Smooth muscle cell (in vitro differentiated cells): ENCODE data around the gene PHYKPL. TPM values are rescaled to one million over a fixed set of nuclear protein-coding genes. Genes with fewer than 3 reads are reported as not detected.

Experiments
- DNase-seq: peaks from one replicate; lab custom pipeline; 2025; ENCODE audit not compliant: unreplicated experiment; lab: John Stamatoyannopoulos, UW
- H2AFZ ChIP-seq: fragments of 200-600 bp; sonication (generic); 2 replicates; pipeline ENCODE4 v1.6.0; 2016; ENCODE audit warnings: antibody characterized with exemption, low read depth, mild to moderate bottlenecking
- H3F3A ChIP-seq: fragments of 200-600 bp; sonication (generic); 2 replicates; pipeline ENCODE4 v1.6.0; 2017; ENCODE audit warnings: antibody characterized with exemption, low read depth
- H3K27ac ChIP-seq: fragments of 200-600 bp; sonication (generic); 2 replicates; pipeline ENCODE4 v1.5.1; 2016; ENCODE audit warnings: low read depth, mild to moderate bottlenecking
- H3K27me3 ChIP-seq: fragments of 200-600 bp; sonication (generic); 2 replicates; pipeline ENCODE4 v1.6.1; 2016; ENCODE audit warnings: low read depth, mild to moderate bottlenecking
- H3K36me3 ChIP-seq: fragments of 200-600 bp; sonication (generic); 2 replicates; pipeline ENCODE4 v1.5.1; 2016; ENCODE audit warnings: low read depth
- H3K4me1 ChIP-seq: fragments of 200-600 bp; sonication (generic); 2 replicates; pipeline ENCODE4 v1.5.1; 2016; ENCODE audit warnings: low read depth
- H3K4me2 ChIP-seq: fragments of 200-600 bp; sonication (generic); 2 replicates; pipeline ENCODE4 v1.6.0; 2016; ENCODE audit warnings: mild to moderate bottlenecking
- H3K4me3 ChIP-seq: fragments of 200-600 bp; sonication (generic); 2 replicates; pipeline ENCODE4 v1.5.1; 2016; ENCODE audit warnings: mild to moderate bottlenecking
- H3K79me2 ChIP-seq: fragments of 200-600 bp; sonication (generic); 2 replicates; pipeline ENCODE4 v1.6.0; 2016; ENCODE audit warnings: low read depth, mild to moderate bottlenecking
- H3K9ac ChIP-seq: fragments of 200-600 bp; sonication (generic); 2 replicates; pipeline ENCODE4 v1.6.0; 2016; ENCODE audit warnings: low read depth
- H3K9me3 ChIP-seq: fragments of 200-600 bp; sonication (generic); replicated peaks from 2 replicates; pipeline ENCODE4 v1.5.1; 2016; ENCODE audit warnings: low read depth
- H4K20me1 ChIP-seq: fragments of 200-600 bp; sonication (generic); 2 replicates; pipeline ENCODE4 v1.6.0; 2016; ENCODE audit warnings: low read depth
- WGBS: methylation state at CpG from one replicate; pipeline ENCODE4 v1.1.7; 2016; ENCODE audit warnings: low lambda C conversion rate; 5-methylcytosine and 5-hydroxymethylcytosine counted together
- polyA plus RNA-seq: library from polyadenylated mRNA; unstranded; fragments of >200 nt; fragmentation: Nextera tagmentation; extraction: Ambion mirVana; gene quantifications from 2 replicates; pipeline ENCODE4 v1.2.1, GENCODE V29; 2016
- total RNA-seq: library from RNA; depleted of rRNA; stranded (reverse); fragments of >200 nt; gene quantifications from 2 replicates; pipeline ENCODE4 v1.2.3, GENCODE V29; 2014
- TF ChIP-seq, protein P1 (sequence below): fragments of 200-600 bp; sonication (generic); IDR thresholded peaks from 2 replicates; pipeline ENCODE4 v1.5.1; 2017; ENCODE audit warnings: borderline replicate concordance, mild to moderate bottlenecking, antibody characterized with exemption; ENCODE audit not compliant: insufficient read depth, poor library complexity, severe bottlenecking

The PHYKPL gene
- total and polyA plus RNA-seq, 2 experiments from 2014 or later = 15.7 to 27.8 TPM

DNA sequence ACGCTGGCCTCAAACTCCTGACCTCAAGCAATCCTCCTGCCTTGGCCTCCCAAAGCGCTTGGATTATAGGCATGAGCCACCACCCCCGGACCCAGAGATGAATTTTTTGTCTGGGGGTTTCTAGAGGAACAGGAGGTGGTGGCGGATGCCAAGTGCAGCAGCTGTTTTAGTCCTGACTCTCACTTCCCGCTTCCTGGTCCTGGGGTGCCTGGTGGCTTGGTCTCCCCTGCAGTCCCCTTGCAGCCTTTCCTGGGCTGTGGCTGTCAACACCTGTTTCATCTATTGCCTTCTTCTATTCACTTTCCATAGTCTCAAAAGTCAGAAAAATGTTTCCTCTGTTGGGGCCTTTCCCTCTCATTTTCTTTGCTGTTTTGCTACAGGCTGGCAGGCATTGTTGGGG lies 72.4 kb downstream of the PHYKPL start:
- Histone ChIP-seq H3K79me2 (no peaks in the 10 kb centered on the region), H3F3A (no peaks in the 10 kb centered on the region), H3K27me3 (no peaks in the 10 kb centered on the region), H3K27ac (no peak overlapping the region), H3K4me1 (peaks cover 3% of the 10 kb centered on the region), H4K20me1 (no peaks in the 10 kb centered on the region), H3K9me3 (no peaks in the 10 kb centered on the region), H3K9ac (no peak overlapping the region), H3K36me3 (no peaks in the 10 kb centered on the region), H2AFZ (no peak overlapping the region), H3K4me3 (no peak overlapping the region), H3K4me2 (no peak overlapping the region)
- 95% methylated on average over 5 of the region's 5 CpGs for WGBS
- DNase-seq = no peak
- TF ChIP-seq, protein P1, sequence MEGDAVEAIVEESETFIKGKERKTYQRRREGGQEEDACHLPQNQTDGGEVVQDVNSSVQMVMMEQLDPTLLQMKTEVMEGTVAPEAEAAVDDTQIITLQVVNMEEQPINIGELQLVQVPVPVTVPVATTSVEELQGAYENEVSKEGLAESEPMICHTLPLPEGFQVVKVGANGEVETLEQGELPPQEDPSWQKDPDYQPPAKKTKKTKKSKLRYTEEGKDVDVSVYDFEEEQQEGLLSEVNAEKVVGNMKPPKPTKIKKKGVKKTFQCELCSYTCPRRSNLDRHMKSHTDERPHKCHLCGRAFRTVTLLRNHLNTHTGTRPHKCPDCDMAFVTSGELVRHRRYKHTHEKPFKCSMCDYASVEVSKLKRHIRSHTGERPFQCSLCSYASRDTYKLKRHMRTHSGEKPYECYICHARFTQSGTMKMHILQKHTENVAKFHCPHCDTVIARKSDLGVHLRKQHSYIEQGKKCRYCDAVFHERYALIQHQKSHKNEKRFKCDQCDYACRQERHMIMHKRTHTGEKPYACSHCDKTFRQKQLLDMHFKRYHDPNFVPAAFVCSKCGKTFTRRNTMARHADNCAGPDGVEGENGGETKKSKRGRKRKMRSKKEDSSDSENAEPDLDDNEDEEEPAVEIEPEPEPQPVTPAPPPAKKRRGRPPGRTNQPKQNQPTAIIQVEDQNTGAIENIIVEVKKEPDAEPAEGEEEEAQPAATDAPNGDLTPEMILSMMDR = no peak

Other genes starting within 250 kb of the PHYKPL start
- not detected in 2 replicates for gene PROP1, start 236.6 kb downstream of the PHYKPL start, total RNA-seq
- gene PROP1, start 236.6 kb downstream of the PHYKPL start, polyA plus RNA-seq = not detected in 2 replicates
- 0.36 and 1.3 TPM in 2 replicates for gene N4BP3, start 119.3 kb downstream of the PHYKPL start, total RNA-seq
- gene N4BP3, start 119.3 kb downstream of the PHYKPL start, polyA plus RNA-seq = 0.39 and 1.6 TPM in 2 replicates
- gene RMND5B, start 101.8 kb downstream of the PHYKPL start, total RNA-seq = 8.9 and 20.8 TPM in 2 replicates
- 17.2 and 18.2 TPM in 2 replicates for gene RMND5B, start 101.8 kb downstream of the PHYKPL start, polyA plus RNA-seq
- 162 and 324 TPM in 2 replicates for gene NHP2, start 78.9 kb downstream of the PHYKPL start, total RNA-seq
- 166 and 167 TPM in 2 replicates for gene NHP2, start 78.9 kb downstream of the PHYKPL start, polyA plus RNA-seq
- 0.13 and 0.22 TPM in 2 replicates for gene GMCL2, start 45.4 kb downstream of the PHYKPL start, total RNA-seq
- not detected in 2 replicates for gene GMCL2, start 45.4 kb downstream of the PHYKPL start, polyA plus RNA-seq
- 79.3 and 83.0 TPM in 2 replicates for gene HNRNPAB, start 28.3 kb downstream of the PHYKPL start, total RNA-seq
- 169 and 170 TPM in 2 replicates for gene HNRNPAB, start 28.3 kb downstream of the PHYKPL start, polyA plus RNA-seq